Stimulated activated CD8-positive, alpha-beta memory T cell treated with anti-CD3 and anti-CD28 coated beads, Interleukin-2, amount 100 ng/mL, for 1 hour (primary cell): ENCODE data around the gene CASK.
"Not testable (repeated sequence)": the region's sequence is repeated elsewhere in the genome, so short reads cannot be mapped to it uniquely, and the experiment has no call there.

Experiments
- DNase-seq, 2 donors: peaks; one replicate each; pipeline ENCODE4 v3.0.0-alpha.2; 2020; ENCODE audit warnings: low read depth in 2 of 2

The CASK gene

DNA sequence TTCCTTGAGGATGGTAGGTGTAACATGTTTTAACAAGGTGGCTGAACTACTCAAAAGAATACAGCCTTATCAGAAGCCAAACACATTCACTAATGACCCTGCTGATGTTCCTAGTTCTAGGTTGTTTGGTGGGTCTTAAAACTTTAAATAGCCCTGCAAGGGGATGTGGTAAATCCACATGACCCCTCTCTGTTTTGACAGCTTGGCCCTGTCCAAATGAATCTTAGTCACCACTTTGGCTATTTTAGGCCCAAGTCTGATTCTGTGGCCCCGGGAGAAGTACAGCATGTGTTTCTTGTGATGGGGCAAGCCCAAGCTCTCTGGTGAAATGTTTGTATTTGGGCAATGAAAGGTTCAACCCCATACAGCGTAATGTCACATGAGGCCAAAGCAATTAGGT lies 289.1 kb downstream of the CASK start:
- no peak for DNase-seq

DNA sequence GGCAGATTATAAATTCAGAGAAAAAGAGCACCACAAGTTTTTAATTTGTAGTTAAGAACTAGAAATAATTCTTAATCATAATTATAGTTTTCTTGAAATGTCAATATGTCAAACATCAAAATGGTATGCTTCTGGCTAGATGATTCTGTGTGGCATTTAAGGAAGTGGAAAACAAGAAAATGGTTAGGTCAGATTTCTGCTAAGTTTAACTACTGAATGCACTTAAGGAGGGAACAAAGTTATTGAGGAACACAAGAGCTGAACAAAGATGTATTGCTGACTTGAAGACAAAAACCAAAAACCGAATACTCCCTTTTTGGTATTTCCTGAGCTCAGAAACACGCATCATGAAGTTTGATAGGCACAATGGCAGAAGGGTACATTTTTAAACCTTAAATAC lies 293.3 kb downstream of the CASK start:
- no peak for DNase-seq

DNA sequence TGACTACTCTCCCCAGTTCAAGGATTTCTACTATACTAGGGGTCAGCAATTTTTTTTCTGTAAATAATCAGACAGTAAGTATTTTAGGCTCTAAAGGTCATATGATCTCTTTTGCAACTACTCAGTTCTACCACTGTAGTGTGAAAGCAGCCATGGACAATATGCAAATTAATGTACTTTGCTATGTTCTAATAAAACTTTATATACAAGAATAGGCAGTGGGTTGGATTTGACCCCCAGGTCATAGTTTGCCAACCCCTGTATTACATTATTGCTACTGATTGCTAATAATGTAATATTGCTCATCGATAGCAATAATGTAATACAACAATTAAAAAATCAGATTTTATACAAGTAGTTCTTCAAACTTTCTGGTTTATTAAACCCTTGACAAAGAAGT lies 293.8 kb downstream of the CASK start:
- DNase-seq: no peak

DNA sequence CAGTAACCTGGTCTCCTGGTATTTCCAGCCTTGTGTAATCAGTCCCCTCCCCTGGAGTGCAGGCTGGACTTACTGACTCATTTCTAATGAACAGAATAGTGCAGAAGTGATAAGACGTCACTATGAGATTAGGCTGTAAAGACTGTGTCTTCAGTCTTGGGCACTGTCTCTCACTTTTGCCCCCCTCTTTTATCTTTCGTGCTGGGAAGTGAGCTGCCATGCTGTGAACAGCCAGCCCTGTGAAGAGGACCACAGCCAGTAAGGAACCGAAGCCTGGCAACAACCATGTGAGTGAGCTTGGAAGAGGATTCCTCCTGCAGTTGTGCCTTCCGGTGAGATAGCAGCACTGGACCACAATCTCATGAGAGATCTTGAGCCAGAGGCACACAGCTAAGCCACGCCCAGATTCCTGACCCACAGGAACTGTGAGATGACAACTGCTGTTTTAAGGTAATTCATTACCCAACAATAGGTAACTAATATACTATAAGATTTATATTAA lies 302.1 kb downstream of the CASK start:
- no peak for DNase-seq

DNA sequence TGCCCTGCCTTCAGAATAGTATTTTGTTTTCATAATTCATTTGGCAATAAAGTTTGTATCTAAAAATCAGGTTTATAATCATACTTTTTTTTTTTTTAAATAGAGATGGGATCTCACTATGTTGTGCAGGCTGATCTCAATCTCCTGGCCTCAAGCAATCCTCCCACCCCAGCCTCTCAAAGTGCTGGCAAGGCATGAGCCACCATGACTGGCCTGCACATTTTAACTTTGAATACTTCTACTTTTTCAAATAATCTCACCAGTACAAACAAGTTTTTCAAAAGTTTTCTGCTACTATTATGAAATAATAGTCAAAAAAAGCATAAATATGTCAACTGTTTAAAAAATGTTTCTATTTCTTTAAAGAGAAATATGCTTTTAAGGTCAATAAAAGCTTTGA lies 304.1 kb downstream of the CASK start:
- DNase-seq: no peak

DNA sequence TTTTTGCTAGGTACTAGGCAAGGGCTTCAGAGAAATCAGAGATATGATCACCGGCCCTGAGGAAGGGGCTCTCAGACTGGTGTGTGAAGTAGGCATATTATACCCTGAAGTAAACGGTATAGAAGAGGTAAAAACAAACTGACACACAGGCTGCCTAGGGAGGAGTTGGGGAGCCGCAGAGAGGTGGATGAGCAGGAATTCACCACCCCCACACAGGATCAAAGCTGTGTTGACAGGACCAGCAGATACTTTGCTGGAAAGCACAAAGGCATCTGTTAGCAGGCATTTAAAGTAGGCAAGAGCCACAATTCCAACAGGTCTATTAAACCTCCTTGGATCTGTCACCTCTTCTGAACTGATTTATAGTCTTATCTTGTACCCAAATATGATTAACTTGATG lies 306.4 kb downstream of the CASK start:
- no peak for DNase-seq

DNA sequence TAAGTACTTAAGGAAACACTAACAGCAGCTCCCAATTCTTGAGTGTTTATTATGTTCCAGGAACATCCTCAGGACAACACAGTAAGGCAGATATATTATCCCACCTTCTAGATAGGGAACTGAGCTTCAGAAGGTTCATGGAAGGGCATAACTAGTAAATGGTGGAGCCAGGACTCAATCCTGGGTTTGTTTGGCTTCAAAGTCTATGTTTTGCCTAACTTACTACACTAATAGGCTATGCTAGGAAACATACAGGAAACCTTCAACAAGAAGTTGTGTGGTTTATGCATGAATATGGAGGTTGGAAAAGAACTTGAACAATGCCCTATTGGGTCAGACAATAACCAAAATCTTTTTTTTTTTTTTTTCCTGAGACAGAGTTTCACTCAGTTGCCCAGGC lies 307.1 kb downstream of the CASK start:
- DNase-seq: no peak

DNA sequence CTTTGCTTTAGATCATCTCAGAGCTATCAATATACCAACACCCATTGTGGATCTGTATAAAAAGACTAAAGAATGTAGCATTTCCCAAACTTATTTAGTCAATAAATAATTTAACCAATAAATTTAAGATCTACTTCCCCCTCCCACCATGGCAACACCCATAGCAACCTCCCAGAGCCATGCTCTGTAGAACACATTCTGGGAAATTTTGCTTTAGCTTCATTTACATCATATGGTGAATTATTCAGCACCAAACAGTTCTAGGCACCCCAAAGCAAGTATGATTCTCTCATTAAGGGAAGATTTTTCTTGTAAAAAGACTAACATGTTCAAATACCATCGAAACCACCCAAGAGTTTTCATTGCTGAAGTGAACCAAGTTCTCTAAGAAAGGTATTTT lies 315.1 kb downstream of the CASK start:
- DNase-seq: no peak

DNA sequence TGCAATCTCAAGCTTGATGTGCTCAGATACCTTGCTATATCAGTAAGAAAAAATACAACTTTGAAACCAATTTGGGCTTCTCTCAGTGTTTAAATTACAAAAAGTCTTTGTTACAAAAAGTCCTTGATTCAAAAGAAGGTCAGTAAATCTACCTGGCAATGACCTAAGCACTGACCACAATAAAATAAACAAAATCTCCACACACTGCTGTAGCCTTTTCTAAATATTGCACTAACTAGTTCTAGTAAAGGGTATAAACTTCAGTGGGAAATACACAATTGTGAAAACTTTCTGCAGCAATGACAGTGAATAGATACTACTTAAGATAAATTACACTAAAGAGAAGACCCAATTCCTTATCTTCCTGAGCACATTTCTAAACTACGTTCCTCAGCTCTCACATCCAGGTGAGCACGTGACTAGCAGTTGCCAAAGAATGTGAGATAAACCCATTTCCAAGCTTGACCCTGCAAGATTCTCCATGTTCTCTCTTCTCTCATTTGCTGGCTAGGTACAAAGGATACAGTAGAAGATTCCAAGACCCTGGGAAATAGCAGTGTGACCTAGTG lies 316.0 kb downstream of the CASK start:
- DNase-seq: no peak

DNA sequence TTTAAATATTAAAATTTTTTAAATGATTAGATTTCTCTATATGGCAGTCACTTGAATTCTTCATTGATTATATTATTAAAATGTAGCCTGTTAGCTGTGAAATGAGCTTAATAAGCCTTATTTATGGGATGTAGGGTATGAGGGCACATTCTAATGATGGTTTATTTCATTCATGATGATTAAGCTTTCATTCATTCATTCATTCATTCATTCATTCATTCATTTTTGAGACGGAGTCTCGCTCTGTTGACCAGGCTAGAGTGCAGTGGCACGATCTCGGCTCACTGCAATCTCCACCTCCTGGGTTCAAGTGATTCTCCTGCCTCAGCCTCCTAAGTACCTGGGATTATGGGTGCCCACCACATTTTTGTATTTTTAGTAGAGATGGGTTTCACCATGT lies 317.3 kb downstream of the CASK start:
- DNase-seq: not testable (repeated sequence)

DNA sequence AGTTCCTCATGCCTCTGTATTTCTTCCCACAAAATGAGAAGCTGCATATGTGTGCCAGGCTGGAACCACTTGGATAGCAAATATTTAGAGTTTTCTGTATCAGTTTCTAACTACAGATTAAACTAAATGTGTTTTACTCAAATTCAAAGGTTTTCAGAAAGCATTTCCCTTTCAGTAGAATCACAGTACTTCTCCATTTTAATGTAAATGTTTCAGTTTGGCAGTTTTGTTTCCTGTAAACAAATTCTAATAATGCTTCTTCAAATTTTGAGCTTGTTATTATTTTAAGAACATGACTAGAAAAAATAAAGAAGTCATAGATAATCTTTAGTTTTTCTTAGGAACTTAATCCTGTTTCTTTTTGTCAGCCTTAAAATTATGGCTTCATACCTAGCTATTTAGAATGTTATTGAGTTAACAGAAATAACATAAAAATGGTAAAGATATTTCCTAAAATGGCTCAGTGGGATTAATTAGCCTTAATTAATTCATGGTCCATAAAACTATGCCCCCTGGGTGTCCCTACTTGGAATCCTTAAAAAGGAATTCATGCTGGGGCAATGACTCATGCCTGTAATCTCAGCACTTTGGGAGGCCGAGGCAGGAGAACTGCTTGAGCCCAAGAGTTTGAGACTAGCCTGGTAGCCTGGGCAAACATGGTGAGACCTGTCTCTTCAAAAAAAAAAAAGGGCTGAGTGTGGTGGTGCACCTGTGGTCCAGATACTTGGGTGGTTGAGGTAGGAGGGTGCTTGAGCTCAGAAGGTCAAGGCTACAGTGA lies 318.4 kb downstream of the CASK start:
- no peak for DNase-seq

DNA sequence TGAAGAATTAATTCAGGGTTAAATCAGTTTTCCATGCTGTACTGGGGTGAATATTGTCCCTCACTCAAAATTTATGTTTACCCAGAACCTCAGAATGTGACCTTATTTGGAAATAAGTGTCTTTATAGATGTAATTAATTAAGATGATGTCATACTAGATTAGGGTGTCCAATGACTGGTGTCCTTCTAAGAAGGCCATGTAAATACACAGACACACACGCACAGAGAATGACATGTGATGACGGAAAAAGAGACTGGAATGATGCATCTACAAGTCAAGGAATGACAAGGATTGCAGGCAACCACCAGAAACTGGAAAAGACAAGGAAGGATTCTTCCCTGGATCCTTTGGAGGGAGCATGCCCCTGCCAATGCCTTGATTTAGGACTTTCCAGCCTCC lies 319.2 kb downstream of the CASK start:
- DNase-seq: no peak

DNA sequence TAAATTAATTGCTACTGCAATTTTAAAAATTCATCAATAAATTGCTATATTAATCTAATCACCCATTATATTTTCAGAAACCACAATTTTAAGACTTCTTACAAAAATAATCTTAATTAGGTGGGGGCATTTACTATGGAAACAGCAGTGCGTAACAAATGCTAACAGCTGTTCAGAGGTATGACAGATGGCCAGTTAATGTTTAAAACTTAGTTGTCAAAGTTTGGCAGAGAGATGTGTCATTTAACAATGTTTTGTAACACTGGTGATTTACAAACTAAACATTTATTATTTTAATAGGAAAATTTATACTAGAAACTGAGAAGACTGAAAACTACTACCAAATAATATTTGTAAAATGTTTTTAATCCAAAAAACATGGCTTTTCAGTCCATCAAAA lies 319.8 kb downstream of the CASK start:
- no peak for DNase-seq

DNA sequence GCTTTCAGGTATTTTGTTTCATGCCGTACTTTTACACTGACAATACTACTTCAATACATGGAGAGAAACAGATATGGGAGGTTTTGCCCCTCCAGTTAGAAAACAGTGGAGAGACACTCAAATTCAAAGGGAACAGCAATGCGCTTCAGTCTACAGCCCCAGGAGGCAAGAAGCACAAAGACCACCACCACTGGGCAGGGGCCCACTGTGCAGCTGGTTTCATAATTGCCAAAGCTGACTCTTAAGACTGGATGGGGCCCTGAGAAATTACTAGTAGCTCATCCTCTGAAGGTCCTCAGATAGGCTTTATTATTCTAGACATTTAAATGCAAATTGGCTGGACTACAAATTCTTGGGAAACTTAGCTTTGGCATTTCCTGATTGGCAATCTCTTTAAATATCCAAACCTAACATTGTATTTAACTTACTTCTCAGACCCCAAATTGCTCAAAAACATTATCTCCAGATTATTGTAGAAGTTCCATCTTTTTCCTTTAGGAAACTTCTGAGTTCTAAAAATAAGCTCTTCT lies 320.5 kb downstream of the CASK start:
- DNase-seq: no peak

DNA sequence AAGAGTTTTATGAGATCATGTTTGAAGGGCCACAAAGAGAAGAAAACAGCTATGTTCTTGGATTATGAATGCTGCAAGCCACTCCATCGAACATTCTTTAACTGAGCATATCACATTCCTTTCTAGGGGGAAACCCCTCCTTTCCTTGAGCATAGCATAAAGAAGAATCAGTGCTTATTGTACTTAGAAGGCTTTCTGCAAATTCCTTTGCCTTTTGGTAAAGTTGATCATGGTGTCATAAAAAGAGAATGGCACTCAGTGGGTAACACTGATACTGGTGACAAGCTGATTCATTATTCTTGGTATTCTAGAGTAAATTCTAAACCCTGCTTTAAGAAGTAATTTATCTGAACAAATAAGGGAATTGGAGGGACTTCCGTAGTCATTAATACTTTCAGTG lies 323.1 kb downstream of the CASK start:
- no peak for DNase-seq

DNA sequence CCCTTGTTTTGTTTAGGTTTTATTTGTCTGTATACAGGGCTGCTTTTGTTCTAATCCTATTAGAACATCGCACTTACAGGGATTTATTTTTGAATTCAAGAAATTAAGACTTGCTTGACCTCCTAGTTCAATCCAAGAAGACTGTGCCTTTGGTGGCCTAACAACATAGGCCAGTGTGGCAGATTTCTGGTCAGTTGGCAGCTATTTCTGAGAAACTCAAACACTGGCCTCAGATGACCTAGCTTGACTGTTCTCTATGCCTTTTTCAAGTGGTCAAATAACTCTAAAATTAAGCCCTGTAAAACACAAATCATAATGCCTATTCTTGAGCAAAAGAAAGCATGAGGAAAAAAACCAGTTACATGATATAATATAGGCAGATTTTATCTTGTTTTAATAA lies 323.8 kb downstream of the CASK start:
- no peak for DNase-seq

DNA sequence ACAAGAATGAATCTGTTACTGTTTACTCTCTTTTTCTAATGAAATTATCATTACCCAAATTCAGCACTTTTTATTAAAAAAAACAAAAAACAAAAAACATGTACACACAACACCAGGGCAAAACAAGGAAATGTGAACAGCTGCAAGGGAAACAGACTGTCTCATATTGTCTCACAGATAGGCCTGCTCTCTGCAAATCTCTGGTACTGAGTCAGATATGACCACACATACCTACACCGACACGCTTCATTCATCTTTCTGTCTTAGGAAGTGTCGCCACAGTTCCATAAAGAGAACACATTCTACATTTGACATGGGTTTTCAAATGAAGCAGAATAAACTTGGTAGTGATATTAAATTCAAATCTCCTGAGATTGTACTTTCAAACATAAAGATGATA lies 326.8 kb downstream of the CASK start:
- DNase-seq: no peak

DNA sequence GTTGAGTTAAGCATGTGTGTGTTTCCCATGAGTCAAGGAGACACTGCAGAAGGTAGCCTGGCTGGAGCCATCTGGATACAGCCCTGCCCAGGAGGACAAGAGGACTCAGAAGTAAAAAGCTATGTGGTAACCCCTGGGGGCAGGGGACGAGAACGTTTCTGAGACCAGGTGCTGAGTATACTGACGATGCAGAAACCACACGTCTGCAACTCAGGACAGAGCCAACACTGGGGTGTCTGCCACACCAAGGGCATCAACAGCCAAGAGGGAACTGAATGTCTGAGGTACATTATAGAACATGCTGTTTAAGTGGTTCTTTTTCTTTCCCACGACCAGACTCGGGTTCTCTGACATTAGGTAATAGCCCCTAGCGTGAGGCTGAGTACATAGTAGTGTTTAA lies 328.7 kb downstream of the CASK start:
- DNase-seq: no peak

DNA sequence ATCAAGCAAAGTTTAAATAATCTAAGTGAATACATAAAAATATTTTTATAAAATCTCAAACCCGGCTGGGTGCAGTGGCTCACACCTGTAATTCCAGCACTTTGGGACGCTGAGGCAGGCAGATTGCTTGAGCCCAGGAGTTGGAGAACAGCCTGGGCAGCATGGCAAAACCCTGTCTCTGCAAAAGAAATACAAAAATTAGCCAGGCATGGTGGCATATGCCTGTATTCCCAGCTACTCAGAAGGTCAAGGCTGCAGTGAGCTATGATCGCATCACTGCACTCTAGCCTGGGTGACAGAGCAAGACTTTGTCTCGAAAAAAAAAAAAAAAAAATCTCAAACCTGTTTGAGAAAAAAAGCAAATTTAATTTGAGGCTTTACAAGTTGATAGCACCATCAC lies 331.4 kb downstream of the CASK start:
- DNase-seq: no peak

DNA sequence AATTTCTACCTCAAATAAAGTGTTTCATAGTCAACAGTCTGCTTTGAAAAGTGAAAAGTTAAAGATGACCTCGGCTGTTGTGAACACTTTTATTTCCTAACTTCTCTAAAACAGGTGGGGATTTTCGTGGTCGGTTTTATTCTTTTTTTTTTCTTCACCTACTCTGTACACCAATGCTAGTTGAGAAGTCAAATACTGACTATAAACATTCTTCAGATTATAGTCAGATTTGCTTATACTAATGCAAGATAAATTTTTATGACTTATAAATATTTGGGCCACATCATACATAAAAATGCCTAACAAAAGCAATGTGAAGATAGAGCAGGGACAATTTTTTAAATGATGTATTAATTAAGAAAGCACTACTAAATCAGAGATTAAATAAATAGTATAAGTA lies 332.7 kb downstream of the CASK start:
- no peak for DNase-seq

DNA sequence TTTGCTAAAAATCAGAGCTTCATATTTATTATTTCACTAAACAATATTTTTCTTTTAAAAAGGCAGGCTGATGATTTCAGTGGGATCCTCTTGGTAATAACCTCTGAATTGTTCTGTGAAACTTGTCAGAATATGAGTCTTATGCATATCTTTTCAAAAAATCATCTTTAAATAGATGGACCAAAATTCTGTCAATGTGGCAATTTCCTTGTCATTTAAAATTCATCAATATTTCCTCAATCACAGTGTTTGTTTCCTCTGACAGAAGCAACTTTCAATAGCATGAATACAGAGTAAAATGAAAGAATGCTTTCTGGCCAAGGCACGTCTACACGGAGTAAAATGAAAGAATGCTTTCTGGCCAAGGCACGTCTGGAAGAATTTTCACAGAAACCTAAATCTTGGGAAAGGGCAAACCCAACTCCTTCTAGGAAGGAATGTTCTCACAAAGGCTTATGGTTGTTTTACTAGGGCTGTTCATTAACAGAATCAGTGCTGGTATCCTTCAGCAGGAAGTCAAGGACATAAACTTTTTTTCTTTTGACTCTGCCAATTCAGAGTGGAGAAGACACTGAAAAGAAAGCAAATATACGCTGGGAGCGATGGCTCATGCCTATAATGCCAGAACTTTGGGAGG lies 333.6 kb downstream of the CASK start:
- no peak for DNase-seq

DNA sequence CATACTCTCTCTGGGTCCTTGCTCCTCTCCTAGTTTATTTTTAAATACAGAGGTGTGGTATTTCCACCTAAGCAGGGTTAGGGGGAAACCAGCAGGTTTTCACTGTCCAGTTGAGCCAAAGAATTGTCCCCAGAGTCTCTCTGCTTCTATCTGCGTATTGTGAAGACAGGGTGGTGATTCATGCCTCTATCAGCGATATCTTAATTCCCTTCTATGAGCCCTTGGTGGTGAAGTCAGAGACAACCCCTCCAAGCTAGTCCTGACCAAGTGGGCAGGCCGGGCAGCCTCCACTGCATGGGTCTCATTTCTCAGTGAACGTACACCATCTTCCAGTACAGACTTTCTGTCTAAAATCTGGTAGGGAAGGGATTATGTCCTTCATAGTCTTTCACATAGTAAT lies 335.1 kb downstream of the CASK start:
- no peak for DNase-seq
